HepG2 (cell line): ENCODE data around the gene STRN4. TPM values are rescaled to one million over a fixed set of nuclear protein-coding genes. Genes with fewer than 3 reads are reported as not detected.

Experiments used
- CCDC6 ChIP-seq: sonication (generic); formaldehyde crosslinking; IDR thresholded peaks from 2 replicates; pipeline ENCODE4 v1.8.1; 2022; ENCODE audit warnings: mild to moderate bottlenecking, missing genetic modification reagents, moderate library complexity
- ESRRA ChIP-seq: sonication (generic); formaldehyde crosslinking; IDR thresholded peaks from 2 replicates; pipeline ENCODE4 v1.5.1; 2020; ENCODE audit warnings: mild to moderate bottlenecking, low read depth, missing genetic modification reagents
- FOXJ3 ChIP-seq: sonication (generic); formaldehyde crosslinking; IDR thresholded peaks from 2 replicates; pipeline ENCODE4 v1.4.0; 2020; ENCODE audit warnings: missing genetic modification reagents, mild to moderate bottlenecking, borderline replicate concordance
- KLF16 ChIP-seq, 2 experiments: sonication (generic) in 1 of 2; formaldehyde crosslinking in 1 of 2; IDR thresholded peaks; 2 replicates each; pipeline versions ENCODE4 v1.6.1 to v1.8.0; 2016 to 2023; ENCODE audit warnings: missing genetic modification reagents in 2 of 2, missing compliant biosample characterization in 1 of 2
- MATR3 ChIP-seq: sonication (generic); formaldehyde crosslinking; IDR thresholded peaks from 2 replicates; pipeline ENCODE4 v1.4.0; 2020; ENCODE audit warnings: missing genetic modification reagents
- MLXIP ChIP-seq: sonication (generic); formaldehyde crosslinking; IDR thresholded peaks from 2 replicates; pipeline ENCODE4 v1.9.0; 2021; ENCODE audit warnings: missing genetic modification reagents, borderline replicate concordance
- PHB2 ChIP-seq: fragments of 450-650 bp; IDR thresholded peaks from 2 replicates; pipeline ENCODE4 v1.6.1; 2018; ENCODE audit not compliant: partially characterized antibody
- SAFB2 ChIP-seq: sonication (generic); formaldehyde crosslinking; IDR thresholded peaks from 2 replicates; pipeline ENCODE4 v1.5.1; 2020; ENCODE audit warnings: missing genetic modification reagents, low read depth, mild to moderate bottlenecking, borderline replicate concordance
- STAG1 ChIP-seq: sonication (generic); formaldehyde crosslinking; IDR thresholded peaks from 2 replicates; pipeline ENCODE4 v1.4.0; 2020; ENCODE audit warnings: missing genetic modification reagents
- TEF ChIP-seq: sonication (generic); formaldehyde crosslinking; IDR thresholded peaks from 2 replicates; pipeline ENCODE4 v1.5.0; 2020; ENCODE audit warnings: missing genetic modification reagents
- THAP11 ChIP-seq: IDR thresholded peaks from 2 replicates; pipeline ENCODE4 v1.6.1; 2016; ENCODE audit warnings: missing biosample characterization, missing genetic modification reagents
- ZBTB20 ChIP-seq: sonication (generic); formaldehyde crosslinking; IDR thresholded peaks from 2 replicates; pipeline ENCODE4 v1.8.1; 2023; ENCODE audit warnings: missing genetic modification reagents, low read depth, mild to moderate bottlenecking, borderline replicate concordance
- ZIK1 ChIP-seq: sonication (generic); formaldehyde crosslinking; IDR thresholded peaks from 2 replicates; pipeline ENCODE4 v1.5.0; 2020; ENCODE audit warnings: mild to moderate bottlenecking, low read depth, missing genetic modification reagents, borderline replicate concordance
- ZNF629 ChIP-seq: sonication (generic); formaldehyde crosslinking; conservative IDR thresholded peaks from 2 replicates; pipeline ENCODE4 v1.5.0; 2020; ENCODE audit warnings: missing genetic modification reagents
- ZNF782 ChIP-seq: sonication (generic); formaldehyde crosslinking; IDR thresholded peaks from 2 replicates; pipeline ENCODE4 v1.4.0; 2020; ENCODE audit warnings: missing genetic modification reagents, mild to moderate bottlenecking, borderline replicate concordance
- polyA plus RNA-seq, 8 experiments: library from polyadenylated mRNA; depleted of rRNA in 3 of 8; stranded (reverse) in 7 of 8; unstranded in 1 of 8; fragments of >200 nt; fragmentation: Illumina TruSeq in 4 of 8; extraction: Trizol in 4 of 8; gene quantifications; 2 replicates each; pipeline versions ENCODE4 v1.2.1 to v1.2.3, GENCODE V29; 2011 to 2016; ENCODE audit warnings: low read depth in 4 of 8, missing spikeins in 1 of 8, mixed read lengths in 1 of 8; ENCODE audit not compliant: insufficient read depth in 1 of 8
- total RNA-seq, 5 experiments: library from RNA; depleted of rRNA; stranded (reverse); fragments of >200 nt; fragmentation: Illumina TruSeq; extraction: Trizol; gene quantifications; 2 replicates each; pipeline ENCODE4 v1.2.3, GENCODE V29; 2016; ENCODE audit warnings: low read depth in 1 of 5
- TF ChIP-seq, protein P1 (sequence below): sonication (generic); formaldehyde crosslinking; IDR thresholded peaks from one replicate; pipeline ENCODE4 v1.5.1; 2020; ENCODE audit warnings: mild to moderate bottlenecking, missing genetic modification reagents; ENCODE audit errors: not compliant biosample characterization

The STRN4 gene
- total and polyA plus RNA-seq, 2 of the 13 experiments (the other 11 are each of a cell fraction or from before 2014, with no cell fraction given), result 43.1 to 57.3 TPM

DNA sequence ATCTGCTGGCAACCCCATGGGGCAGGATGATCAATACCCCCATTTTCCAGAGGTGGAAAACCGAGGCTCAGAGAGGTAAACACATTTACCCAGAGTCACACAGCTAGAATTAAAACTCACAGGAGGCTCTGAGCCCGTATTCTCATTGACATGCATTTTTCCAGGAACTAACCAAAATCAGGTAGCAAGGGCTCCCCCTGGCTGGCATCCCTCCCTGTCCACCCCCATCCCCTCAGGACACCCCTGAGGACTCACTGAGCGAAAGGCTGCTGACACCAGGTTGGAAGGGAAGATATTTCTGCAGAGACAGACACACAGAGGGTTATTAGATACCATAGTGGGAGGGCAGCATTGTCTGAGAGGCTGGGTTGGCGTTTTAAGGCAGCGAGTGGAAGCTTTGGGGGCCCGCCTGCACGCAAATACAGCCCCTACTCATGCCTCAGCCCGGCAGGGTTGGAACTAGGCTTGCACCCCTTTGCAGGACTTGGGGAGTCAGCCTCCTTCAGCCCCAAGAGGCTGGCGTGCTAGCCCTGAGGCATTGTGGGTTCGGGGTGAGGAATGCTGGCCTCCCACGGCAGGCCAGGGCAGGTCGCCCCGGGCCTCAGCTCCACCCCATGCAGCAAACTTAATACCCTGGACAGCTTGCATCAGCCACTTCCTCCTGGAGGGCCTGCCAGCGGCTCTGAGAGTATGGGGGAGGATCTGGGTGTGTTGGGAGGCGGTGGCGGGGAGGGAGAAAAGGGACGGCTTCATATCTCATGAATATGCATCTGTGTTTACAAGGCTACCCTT, 38.2 kb upstream of the STRN4 start (continued):
- TF ChIP-seq ESRRA, result 0 out of 2 replicates have a peak, but pooled peaks have one; percentile 37
- TF ChIP-seq FOXJ3 (CRISPR knock-in tag), result no peak
- peak; percentile 34; the same call in 1 of the 2 replicates for TF ChIP-seq ZNF782 (CRISPR knock-in tag)
- TF ChIP-seq SAFB2 (CRISPR knock-in tag), result no peak
- TF ChIP-seq ZNF629, result peak; percentile 88
- TF ChIP-seq TEF, result no peak
- TF ChIP-seq ZIK1 (CRISPR knock-in tag), result no peak
- no peak for TF ChIP-seq PHB2
- no peak for TF ChIP-seq ZBTB20 (CRISPR knock-in tag)
- peak in 1 of 2 experiments; percentile 84; a peak in 2 of 4 replicates for TF ChIP-seq KLF16 (CRISPR knock-in tag; IDR thresholded peaks at IDR 0.05)
- TF ChIP-seq MLXIP (CRISPR knock-in tag), result no peak
- 0 out of 2 replicates have a peak, but pooled peaks have one; percentile 10 for TF ChIP-seq STAG1
- peak; percentile 85 for TF ChIP-seq CCDC6 (CRISPR knock-in tag)
- no peak for TF ChIP-seq MATR3
- TF ChIP-seq, protein P1, sequence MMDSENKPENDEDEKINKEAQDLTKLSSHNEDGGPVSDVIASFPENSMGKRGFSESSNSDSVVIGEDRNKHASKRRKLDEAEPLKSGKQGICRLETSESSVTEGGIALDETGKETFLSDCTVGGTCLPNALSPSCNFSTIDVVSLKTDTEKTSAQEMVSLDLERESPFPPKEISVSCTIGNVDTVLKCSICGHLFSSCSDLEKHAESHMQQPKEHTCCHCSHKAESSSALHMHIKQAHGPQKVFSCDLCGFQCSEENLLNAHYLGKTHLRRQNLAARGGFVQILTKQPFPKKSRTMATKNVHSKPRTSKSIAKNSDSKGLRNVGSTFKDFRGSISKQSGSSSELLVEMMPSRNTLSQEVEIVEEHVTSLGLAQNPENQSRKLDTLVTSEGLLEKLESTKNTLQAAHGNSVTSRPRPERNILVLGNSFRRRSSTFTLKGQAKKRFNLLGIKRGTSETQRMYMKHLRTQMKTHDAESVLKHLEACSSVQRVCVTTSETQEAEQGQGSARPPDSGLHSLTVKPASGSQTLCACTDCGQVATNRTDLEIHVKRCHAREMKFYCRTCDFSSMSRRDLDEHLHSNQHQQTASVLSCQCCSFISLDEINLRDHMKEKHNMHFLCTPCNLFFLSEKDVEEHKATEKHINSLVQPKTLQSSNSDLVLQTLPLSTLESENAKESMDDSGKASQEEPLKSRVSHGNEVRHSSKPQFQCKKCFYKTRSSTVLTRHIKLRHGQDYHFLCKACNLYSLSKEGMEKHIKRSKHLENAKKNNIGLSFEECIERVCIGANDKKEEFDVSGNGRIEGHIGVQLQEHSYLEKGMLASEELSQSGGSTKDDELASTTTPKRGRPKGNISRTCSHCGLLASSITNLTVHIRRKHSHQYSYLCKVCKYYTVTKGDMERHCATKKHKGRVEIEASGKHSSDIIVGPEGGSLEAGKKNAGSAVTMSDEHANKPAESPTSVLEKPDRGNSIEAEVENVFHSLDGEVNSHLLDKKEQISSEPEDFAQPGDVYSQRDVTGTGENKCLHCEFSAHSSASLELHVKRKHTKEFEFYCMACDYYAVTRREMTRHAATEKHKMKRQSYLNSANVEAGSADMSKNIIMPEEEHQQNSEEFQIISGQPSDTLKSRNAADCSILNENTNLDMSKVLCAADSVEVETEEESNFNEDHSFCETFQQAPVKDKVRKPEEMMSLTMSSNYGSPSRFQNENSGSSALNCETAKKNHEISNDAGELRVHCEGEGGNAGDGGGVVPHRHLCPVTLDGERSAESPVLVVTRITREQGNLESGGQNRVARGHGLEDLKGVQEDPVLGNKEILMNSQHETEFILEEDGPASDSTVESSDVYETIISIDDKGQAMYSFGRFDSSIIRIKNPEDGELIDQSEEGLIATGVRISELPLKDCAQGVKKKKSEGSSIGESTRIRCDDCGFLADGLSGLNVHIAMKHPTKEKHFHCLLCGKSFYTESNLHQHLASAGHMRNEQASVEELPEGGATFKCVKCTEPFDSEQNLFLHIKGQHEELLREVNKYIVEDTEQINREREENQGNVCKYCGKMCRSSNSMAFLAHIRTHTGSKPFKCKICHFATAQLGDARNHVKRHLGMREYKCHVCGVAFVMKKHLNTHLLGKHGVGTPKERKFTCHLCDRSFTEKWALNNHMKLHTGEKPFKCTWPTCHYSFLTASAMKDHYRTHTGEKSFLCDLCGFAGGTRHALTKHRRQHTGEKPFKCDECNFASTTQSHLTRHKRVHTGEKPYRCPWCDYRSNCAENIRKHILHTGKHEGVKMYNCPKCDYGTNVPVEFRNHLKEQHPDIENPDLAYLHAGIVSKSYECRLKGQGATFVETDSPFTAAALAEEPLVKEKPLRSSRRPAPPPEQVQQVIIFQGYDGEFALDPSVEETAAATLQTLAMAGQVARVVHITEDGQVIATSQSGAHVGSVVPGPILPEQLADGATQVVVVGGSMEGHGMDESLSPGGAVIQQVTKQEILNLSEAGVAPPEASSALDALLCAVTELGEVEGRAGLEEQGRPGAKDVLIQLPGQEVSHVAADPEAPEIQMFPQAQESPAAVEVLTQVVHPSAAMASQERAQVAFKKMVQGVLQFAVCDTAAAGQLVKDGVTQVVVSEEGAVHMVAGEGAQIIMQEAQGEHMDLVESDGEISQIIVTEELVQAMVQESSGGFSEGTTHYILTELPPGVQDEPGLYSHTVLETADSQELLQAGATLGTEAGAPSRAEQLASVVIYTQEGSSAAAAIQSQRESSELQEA (CRISPR knock-in tag), result peak; percentile 28
- TF ChIP-seq THAP11 (CRISPR knock-in tag), result peak; percentile 83
